ENCODE results near the gene TTC13. TPM values are rescaled to one million over a fixed set of nuclear protein-coding genes. Genes with fewer than 3 reads are reported as not detected.

TTC13 gene
- total and polyA plus RNA-seq, 10 of the 15 experiments (the other 5 are each of a cell fraction or from before 2014, with no cell fraction given): 5.8 to 30.8 (median 18.5) TPM

- 45% methylated on average over 12 of the region's 12 CpGs for WGBS (ENCODE audit: insufficient coverage, insufficient replicate concordance, low lambda C conversion rate, missing lambda C conversion rate)
- ATAC-seq (no peak), FAIRE-seq (no peak), DNase-seq (ENCODE audit: low read depth, low spot score) (no peak)
- H4K20me1 ChIP-seq (ENCODE audit: control insufficient read depth, insufficient read depth): no peaks in the 10 kb centered on the region
- H3K27ac ChIP-seq (ENCODE audit: control insufficient read depth, insufficient read depth): no peak overlapping the region
- H3K36me3 ChIP-seq (ENCODE audit: control insufficient read depth in 2 of 2, insufficient read depth in 2 of 2, low read length in 1 of 2): no peaks in the 10 kb centered on the region
- no peaks in the 10 kb centered on the region for H3K27me3 ChIP-seq (replicated peaks in 1 of 2; ENCODE audit: control insufficient read depth in 2 of 2, insufficient read depth in 2 of 2, low read length in 1 of 2)
- no TSS peak for BruUV-seq (replicated peaks)
- in situ Hi-C loops (cut with MboI) (no loop called here), intact Hi-C loops (cut with micrococcal nuclease; ENCODE audit: unreplicated experiment) (no loop called here)
- H2AFZ ChIP-seq (ENCODE audit: control insufficient read depth, low read depth, low read length): no peak overlapping the region
- no peaks in the 10 kb centered on the region for H3K79me2 ChIP-seq (ENCODE audit: control insufficient read depth, insufficient read depth, low read length)
- no peaks in the 10 kb centered on the region for H3K4me1 ChIP-seq (ENCODE audit: control insufficient read depth, insufficient read depth, low read length)
- H3K4me3 ChIP-seq: no peak overlapping the region
- CTCF ChIA-PET: no interaction called here
- H3K9ac ChIP-seq (ENCODE audit: control insufficient read depth, insufficient read depth, low read length): no peak overlapping the region
- POLR2A ChIA-PET: no interaction called here
- no peak for TF ChIP-seq DPF2 (IDR thresholded peaks at IDR 0.05)
- TF ChIP-seq HDGF (IDR thresholded peaks at IDR 0.05): no peak
- TF ChIP-seq PBX3 (IDR thresholded peaks at IDR 0.05; ENCODE audit: insufficient replicate concordance, low read depth, low read length): no peak
- no peak for TF ChIP-seq PKNOX1 (IDR thresholded peaks at IDR 0.05)
- no peak for TF ChIP-seq NR2C1 (IDR thresholded peaks at IDR 0.05)
- no peak for TF ChIP-seq SUZ12 (IDR thresholded peaks at IDR 0.05; ENCODE audit: unreplicated experiment)
- no peak for TF ChIP-seq TARDBP (IDR thresholded peaks at IDR 0.05; ENCODE audit: borderline replicate concordance)
- no peak for TF ChIP-seq SMAD1 (IDR thresholded peaks at IDR 0.05; ENCODE audit: low read depth, partially characterized antibody)
- TF ChIP-seq MEF2A (IDR thresholded peaks at IDR 0.05; ENCODE audit: insufficient read depth, low read depth, low read length): no peak
- no peak for TF ChIP-seq FOS (IDR thresholded peaks at IDR 0.05; ENCODE audit: borderline replicate concordance, extremely low read depth, insufficient read length)
- TF ChIP-seq GATAD2B (conservative IDR thresholded peaks at IDR 0.05; ENCODE audit: low read depth): no peak
- TF ChIP-seq BRCA1 (IDR thresholded peaks at IDR 0.05; ENCODE audit: low read depth, low read length): no peak
- no peak for TF ChIP-seq IRF4 (IDR thresholded peaks at IDR 0.05; ENCODE audit: low read depth, low read length)
- TF ChIP-seq IKZF1 (conservative IDR thresholded peaks at IDR 0.05): no peak
- TF ChIP-seq RAD51 (IDR thresholded peaks at IDR 0.05): no peak
- no peak for TF ChIP-seq NFIC (IDR thresholded peaks at IDR 0.05; ENCODE audit: low read depth, low read length)
- no peak for TF ChIP-seq SREBF2 (IDR thresholded peaks at IDR 0.05; ENCODE audit: low read length)
- no peak for TF ChIP-seq NKRF (conservative IDR thresholded peaks at IDR 0.05)
- no peak for TF ChIP-seq CREM (IDR thresholded peaks at IDR 0.05; ENCODE audit: low read depth)
- SMC1A ChIA-PET (ENCODE audit: uncharacterized antibody, unreplicated experiment): no interaction called here
- H3K4me2 ChIP-seq (ENCODE audit: control insufficient read depth, insufficient read depth): no peak overlapping the region
- RAD21 ChIA-PET (ENCODE audit: unreplicated experiment): no interaction called here
- H3K9me3 ChIP-seq (replicated peaks; ENCODE audit: control insufficient read depth, insufficient read depth, low read length): no peaks in the 10 kb centered on the region
Measured at GRCh38 chr1:231021540-231022031, 42.9 kb upstream of the TTC13 start.

Data from GM12878 (cell line).